SKM-1 (cell line): ENCODE measurements around the gene DOCK3.
"Not testable (repeated sequence)": the region's sequence is repeated elsewhere in the genome, so short reads cannot be mapped to it uniquely, and the experiment has no call there.

Experiments used
- DNase-seq: peaks from one replicate; lab custom pipeline; 2025; ENCODE audit not compliant: unreplicated experiment; lab: John Stamatoyannopoulos, UW

Gene DOCK3

GRCh38 chr3:51279448-51279847 lies 604.7 kb downstream of the DOCK3 start:
- no peak for DNase-seq

- DNase-seq = no peak
Measured at GRCh38 chr3:51280176-51280575, 605.4 kb downstream of the DOCK3 start.

- DNase-seq = no peak
Measured at GRCh38 chr3:51282931-51283330, 608.2 kb downstream of the DOCK3 start.

GRCh38 chr3:51283421-51283820 lies 608.7 kb downstream of the DOCK3 start:
- no peak for DNase-seq

GRCh38 chr3:51295625-51296024 lies 620.9 kb downstream of the DOCK3 start:
- no peak for DNase-seq

- no peak for DNase-seq
Measured at GRCh38 chr3:51297333-51297732, 622.6 kb downstream of the DOCK3 start.

GRCh38 chr3:51304230-51304629 lies 629.5 kb downstream of the DOCK3 start:
- DNase-seq = no peak

- no peak for DNase-seq
Measured at GRCh38 chr3:51306093-51306492, 631.4 kb downstream of the DOCK3 start.

- no peak for DNase-seq
Measured at GRCh38 chr3:51307458-51307857, 632.7 kb downstream of the DOCK3 start.

GRCh38 chr3:51307945-51308607 lies 633.3 kb downstream of the DOCK3 start:
- not testable (repeated sequence) for DNase-seq

- DNase-seq = no peak
Measured at GRCh38 chr3:51311055-51311454, 636.3 kb downstream of the DOCK3 start.

- no peak for DNase-seq
Measured at GRCh38 chr3:51328206-51328605, 653.5 kb downstream of the DOCK3 start.

GRCh38 chr3:51330046-51330445 lies 655.3 kb downstream of the DOCK3 start:
- DNase-seq = no peak

- DNase-seq = no peak
Measured at GRCh38 chr3:51332156-51332555, 657.4 kb downstream of the DOCK3 start.

GRCh38 chr3:51333021-51333420 lies 658.3 kb downstream of the DOCK3 start:
- DNase-seq = no peak

GRCh38 chr3:51336261-51336660 lies 661.5 kb downstream of the DOCK3 start:
- no peak for DNase-seq

GRCh38 chr3:51337666-51338065 lies 662.9 kb downstream of the DOCK3 start:
- no peak for DNase-seq

- no peak for DNase-seq
Measured at GRCh38 chr3:51338632-51339031, 663.9 kb downstream of the DOCK3 start.

GRCh38 chr3:51340013-51340829 lies 665.5 kb downstream of the DOCK3 start:
- DNase-seq = no peak

GRCh38 chr3:51340989-51341636 lies 666.4 kb downstream of the DOCK3 start:
- no peak for DNase-seq

- DNase-seq = no peak
Measured at GRCh38 chr3:51343918-51344687, 669.4 kb downstream of the DOCK3 start.
